Measurements from ENCODE around the gene HSD17B3.

The HSD17B3 gene

DNA sequence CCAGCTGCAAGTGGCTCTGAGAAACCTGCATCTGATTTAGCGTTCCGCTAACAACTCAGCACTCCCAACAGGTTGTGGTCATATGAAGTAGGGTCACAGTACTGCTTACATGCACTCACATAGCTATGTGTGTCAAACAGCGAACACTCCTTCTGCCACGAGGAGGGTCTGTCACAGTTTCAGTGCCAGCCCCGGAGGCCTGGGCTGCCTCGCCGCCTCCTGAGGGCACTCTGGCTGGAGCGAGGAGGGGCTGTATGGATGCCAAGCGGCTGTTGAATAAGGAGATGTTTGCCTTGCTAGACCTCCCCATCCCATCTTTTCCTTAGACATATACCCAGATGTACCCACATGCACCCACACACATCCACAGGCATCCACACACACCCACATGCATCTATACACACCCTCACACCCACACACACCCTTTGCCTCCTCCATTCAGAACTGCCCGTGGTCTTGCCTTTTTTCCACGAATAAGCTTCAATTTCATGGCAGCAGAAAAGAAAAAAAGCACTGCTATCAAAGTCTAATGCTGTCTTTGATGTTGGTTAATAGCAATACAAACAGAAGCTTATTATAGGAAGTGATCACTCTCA lies 95.7 kb downstream of the HSD17B3 start:
- H2AFZ ChIP-seq (ENCODE audit: low read length), result no peak overlapping the region
- H3K27me3 ChIP-seq (ENCODE audit: insufficient read depth, low read length), result no peaks in the 10 kb centered on the region
- H3K4me1 ChIP-seq (ENCODE audit: insufficient read depth, low read length, severe bottlenecking), result no peaks in the 10 kb centered on the region
- H3K9me3 ChIP-seq (ENCODE audit: low read length), result no peaks in the 10 kb centered on the region
- H3K4me2 ChIP-seq (ENCODE audit: low read length), result no peak overlapping the region
- H3K9me2 ChIP-seq (ENCODE audit: low read depth, low read length), result no peaks in the 10 kb centered on the region
- no peak overlapping the region for H3K27ac ChIP-seq (ENCODE audit: low read depth, low read length, poor library complexity, severe bottlenecking)
- no peaks in the 10 kb centered on the region for H3K79me2 ChIP-seq (ENCODE audit: insufficient read depth, low read length)
- no peaks in the 10 kb centered on the region for H4K20me1 ChIP-seq (ENCODE audit: insufficient read depth, low read length)
- H3F3A ChIP-seq (ENCODE audit: insufficient read depth, low read length), result no peaks in the 10 kb centered on the region
- no peak overlapping the region for H3K4me3 ChIP-seq (ENCODE audit: low read depth, low read length, poor library complexity, severe bottlenecking)
- H3K9ac ChIP-seq (ENCODE audit: low read length), result no peak overlapping the region
- no peaks in the 10 kb centered on the region for H3K36me3 ChIP-seq (ENCODE audit: insufficient read depth, low read length)
- TF ChIP-seq, protein P1, sequence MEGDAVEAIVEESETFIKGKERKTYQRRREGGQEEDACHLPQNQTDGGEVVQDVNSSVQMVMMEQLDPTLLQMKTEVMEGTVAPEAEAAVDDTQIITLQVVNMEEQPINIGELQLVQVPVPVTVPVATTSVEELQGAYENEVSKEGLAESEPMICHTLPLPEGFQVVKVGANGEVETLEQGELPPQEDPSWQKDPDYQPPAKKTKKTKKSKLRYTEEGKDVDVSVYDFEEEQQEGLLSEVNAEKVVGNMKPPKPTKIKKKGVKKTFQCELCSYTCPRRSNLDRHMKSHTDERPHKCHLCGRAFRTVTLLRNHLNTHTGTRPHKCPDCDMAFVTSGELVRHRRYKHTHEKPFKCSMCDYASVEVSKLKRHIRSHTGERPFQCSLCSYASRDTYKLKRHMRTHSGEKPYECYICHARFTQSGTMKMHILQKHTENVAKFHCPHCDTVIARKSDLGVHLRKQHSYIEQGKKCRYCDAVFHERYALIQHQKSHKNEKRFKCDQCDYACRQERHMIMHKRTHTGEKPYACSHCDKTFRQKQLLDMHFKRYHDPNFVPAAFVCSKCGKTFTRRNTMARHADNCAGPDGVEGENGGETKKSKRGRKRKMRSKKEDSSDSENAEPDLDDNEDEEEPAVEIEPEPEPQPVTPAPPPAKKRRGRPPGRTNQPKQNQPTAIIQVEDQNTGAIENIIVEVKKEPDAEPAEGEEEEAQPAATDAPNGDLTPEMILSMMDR (IDR thresholded peaks at IDR 0.05; ENCODE audit: low read length), result no peak
- TF ChIP-seq EZH2 (IDR thresholded peaks at IDR 0.05; ENCODE audit: borderline replicate concordance, low read length), result no peak

DNA sequence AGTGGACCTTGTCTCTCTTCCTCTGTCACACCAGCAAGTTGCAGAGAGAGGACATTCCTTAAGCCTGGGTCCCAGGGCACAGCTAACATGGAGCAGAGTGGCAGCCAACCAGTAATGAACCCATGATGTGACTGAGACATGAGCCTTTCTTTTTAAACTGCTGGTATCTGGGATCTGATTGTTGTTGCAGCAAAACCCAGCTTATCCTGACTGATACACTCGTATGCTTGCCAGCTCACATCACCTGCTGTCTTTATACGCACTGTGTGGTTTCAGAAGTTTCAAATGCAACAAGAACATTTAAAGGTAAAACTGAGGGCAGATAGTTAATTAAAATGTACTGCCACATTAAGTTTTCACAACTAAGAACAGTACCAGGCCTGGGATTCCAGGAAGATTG lies 97.1 kb downstream of the HSD17B3 start:
- H3F3A ChIP-seq (ENCODE audit: insufficient read depth, low read length), result no peaks in the 10 kb centered on the region
- H3K9me2 ChIP-seq (ENCODE audit: low read depth, low read length), result no peaks in the 10 kb centered on the region
- no peak overlapping the region for H3K4me2 ChIP-seq (ENCODE audit: low read length)
- no peaks in the 10 kb centered on the region for H3K27me3 ChIP-seq (ENCODE audit: insufficient read depth, low read length)
- H3K79me2 ChIP-seq (ENCODE audit: insufficient read depth, low read length), result no peaks in the 10 kb centered on the region
- H3K4me1 ChIP-seq (ENCODE audit: insufficient read depth, low read length, severe bottlenecking), result no peaks in the 10 kb centered on the region
- no peaks in the 10 kb centered on the region for H3K9me3 ChIP-seq (ENCODE audit: low read length)
- no peaks in the 10 kb centered on the region for H3K36me3 ChIP-seq (ENCODE audit: insufficient read depth, low read length)
- no peaks in the 10 kb centered on the region for H4K20me1 ChIP-seq (ENCODE audit: insufficient read depth, low read length)
- no peak overlapping the region for H3K4me3 ChIP-seq (ENCODE audit: low read depth, low read length, poor library complexity, severe bottlenecking)
- TF ChIP-seq, protein P1 (IDR thresholded peaks at IDR 0.05; ENCODE audit: low read length), result no peak
- TF ChIP-seq EZH2 (IDR thresholded peaks at IDR 0.05; ENCODE audit: borderline replicate concordance, low read length), result no peak
- no peak overlapping the region for H3K27ac ChIP-seq (ENCODE audit: low read depth, low read length, poor library complexity, severe bottlenecking)
- no peak overlapping the region for H2AFZ ChIP-seq (ENCODE audit: low read length)
- H3K9ac ChIP-seq (ENCODE audit: low read length), result no peak overlapping the region

DNA sequence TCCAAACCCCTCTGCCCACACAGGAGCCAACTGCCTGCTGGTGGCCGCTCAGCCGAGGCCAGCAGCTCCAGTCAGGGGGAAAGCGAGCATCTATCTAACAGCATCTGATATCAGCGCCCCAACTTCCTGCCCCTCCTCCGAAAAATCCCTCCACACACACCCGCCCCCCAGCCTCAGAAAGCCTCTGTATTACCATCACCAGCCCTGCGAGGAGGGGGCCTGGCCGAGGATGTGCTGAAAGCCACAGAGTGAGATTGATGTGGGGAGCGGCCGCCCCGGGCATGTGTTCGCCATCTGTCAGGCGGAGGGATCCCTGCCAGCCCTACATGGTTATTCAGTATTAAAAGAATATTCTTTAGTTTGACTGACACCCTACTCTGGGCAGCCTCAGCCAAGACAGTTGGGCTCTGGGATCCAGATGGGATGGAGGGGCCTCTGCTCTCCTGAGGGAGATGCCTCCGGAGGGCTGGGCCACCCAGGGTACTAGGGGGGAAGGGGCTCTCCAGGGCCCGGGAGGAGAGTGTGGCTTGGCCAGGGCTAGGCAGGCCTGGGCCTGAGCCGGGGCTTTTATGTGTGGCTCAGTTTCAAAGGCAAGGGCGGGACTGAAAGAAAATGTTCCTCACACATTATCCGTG lies 98.0 kb downstream of the HSD17B3 start:
- Histone ChIP-seq H3K9ac (ENCODE audit: low read length) (no peak overlapping the region), H3K4me2 (ENCODE audit: low read length) (no peak overlapping the region), H3K27me3 (ENCODE audit: insufficient read depth, low read length) (no peaks in the 10 kb centered on the region), H3K79me2 (ENCODE audit: insufficient read depth, low read length) (no peaks in the 10 kb centered on the region), H2AFZ (ENCODE audit: low read length) (no peak overlapping the region), H4K20me1 (ENCODE audit: insufficient read depth, low read length) (no peaks in the 10 kb centered on the region), H3K4me3 (ENCODE audit: low read depth, low read length, poor library complexity, severe bottlenecking) (no peak overlapping the region), H3F3A (ENCODE audit: insufficient read depth, low read length) (no peaks in the 10 kb centered on the region), H3K36me3 (ENCODE audit: insufficient read depth, low read length) (no peaks in the 10 kb centered on the region), H3K9me3 (ENCODE audit: low read length) (no peaks in the 10 kb centered on the region), H3K27ac (ENCODE audit: low read depth, low read length, poor library complexity, severe bottlenecking) (no peak overlapping the region), H3K9me2 (ENCODE audit: low read depth, low read length) (no peaks in the 10 kb centered on the region), H3K4me1 (ENCODE audit: insufficient read depth, low read length, severe bottlenecking) (no peaks in the 10 kb centered on the region)
- TF ChIP-seq EZH2 (IDR thresholded peaks at IDR 0.05; ENCODE audit: borderline replicate concordance, low read length), result no peak
- TF ChIP-seq, protein P1 (IDR thresholded peaks at IDR 0.05; ENCODE audit: low read length), result no peak
